ENCODE measurements around the gene TTC7B. TPM values are rescaled to one million over a fixed set of nuclear protein-coding genes. Genes with fewer than 3 reads are reported as not detected.

TTC7B gene
- total RNA-seq, 1 donor from 2014 or later: 2.4 TPM

DNA sequence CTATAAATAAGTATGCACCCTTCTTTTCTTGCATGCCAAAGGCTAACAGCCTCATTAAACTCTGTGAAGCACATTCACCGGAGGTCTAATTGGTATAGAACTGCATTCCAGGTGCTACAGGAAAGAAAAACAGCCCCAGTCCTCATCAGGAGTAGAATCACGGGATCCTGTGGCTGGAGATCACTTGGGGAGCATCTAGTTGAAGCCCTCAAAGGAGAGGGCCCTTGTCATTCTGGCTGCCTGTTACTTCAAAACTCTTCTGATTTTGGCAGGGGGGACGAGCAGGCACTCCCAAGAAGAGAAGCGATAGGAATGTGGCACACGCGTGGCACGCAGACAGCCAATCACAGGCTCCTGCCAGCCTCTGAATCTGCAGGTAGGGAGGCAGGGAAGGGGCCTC is 154.4 kb downstream of the TTC7B start:
- DNase-seq: no peak
- no peaks in the 10 kb centered on the region for H3K9me3 Mint-ChIP-seq
- no peak overlapping the region for H3K4me3 Mint-ChIP-seq
- intact Hi-C loops (cut with micrococcal nuclease): no loop called here
- no peaks in the 10 kb centered on the region for H3K36me3 Mint-ChIP-seq (ENCODE audit: low read depth)
- H3K27me3 Mint-ChIP-seq: peaks cover 7% of the 10 kb centered on the region
- peaks cover 14% of the 10 kb centered on the region for H3K4me1 Mint-ChIP-seq
- H3K27ac Mint-ChIP-seq: no peak overlapping the region

DNA sequence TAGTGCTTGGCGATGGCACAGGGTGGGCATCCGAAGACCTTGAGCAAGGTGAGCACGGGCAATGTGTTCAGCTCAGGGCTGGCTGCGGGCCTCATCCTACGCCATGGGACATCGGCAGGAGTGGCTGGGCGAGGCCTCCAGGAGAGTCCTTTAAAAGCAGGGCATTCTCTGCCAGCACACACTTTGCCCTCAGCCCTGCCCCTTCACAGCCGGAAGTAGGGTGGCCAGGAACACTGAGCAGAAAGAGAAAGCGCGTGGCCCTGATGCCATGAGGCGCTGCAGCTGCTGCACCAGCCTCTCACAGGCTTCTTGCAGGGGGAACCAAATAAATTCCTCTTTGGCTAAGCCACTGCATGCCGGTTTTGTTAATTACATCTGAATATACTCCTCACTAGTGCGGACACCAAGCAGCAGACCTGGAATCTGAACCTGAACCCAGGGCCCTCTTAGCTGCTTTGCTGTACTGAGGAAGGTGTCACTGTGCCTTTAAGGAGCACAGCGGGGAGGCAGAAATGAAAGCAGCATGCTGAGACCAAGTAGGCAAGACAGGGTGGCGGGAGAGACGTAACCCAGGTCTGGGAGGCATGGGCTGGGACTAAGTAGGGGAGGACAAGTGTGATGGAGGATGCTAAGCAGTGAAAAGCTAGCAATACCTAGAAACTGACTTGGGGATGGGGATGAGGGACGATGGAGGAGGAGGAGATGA is 155.2 kb downstream of the TTC7B start:
- DNase-seq: no peak
- Mint-ChIP-seq H3K27ac (no peak overlapping the region), H3K4me1 (peaks cover 14% of the 10 kb centered on the region), H3K9me3 (no peaks in the 10 kb centered on the region), H3K27me3 (peaks cover 7% of the 10 kb centered on the region), H3K4me3 (no peak overlapping the region), H3K36me3 (ENCODE audit: low read depth) (no peaks in the 10 kb centered on the region)
- intact Hi-C loops (cut with micrococcal nuclease): no loop called here

GRCh38 chr14:90659156-90659555 is 157.1 kb downstream of the TTC7B start:
- Mint-ChIP-seq H3K4me1 (peaks cover 14% of the 10 kb centered on the region), H3K27ac (no peak overlapping the region), H3K36me3 (ENCODE audit: low read depth) (no peaks in the 10 kb centered on the region), H3K4me3 (no peak overlapping the region), H3K9me3 (no peaks in the 10 kb centered on the region), H3K27me3 (peaks cover 9% of the 10 kb centered on the region)
- intact Hi-C loops (cut with micrococcal nuclease): loop anchor here (5.0 kb wide), 1 partner anchor 38 kb away; no protein-coding TSS in a partner anchor
- no peak for DNase-seq

GRCh38 chr14:90658541-90658967 is 157.7 kb downstream of the TTC7B start:
- H3K4me1 Mint-ChIP-seq: peaks cover 14% of the 10 kb centered on the region
- H3K36me3 Mint-ChIP-seq (ENCODE audit: low read depth): no peaks in the 10 kb centered on the region
- peak; percentile 64 for DNase-seq
- intact Hi-C loops (cut with micrococcal nuclease): loop anchor here (5.0 kb wide), 1 partner anchor 39 kb away; no protein-coding TSS in a partner anchor
- no peak overlapping the region for H3K27ac Mint-ChIP-seq
- H3K4me3 Mint-ChIP-seq: no peak overlapping the region
- peaks cover 9% of the 10 kb centered on the region for H3K27me3 Mint-ChIP-seq
- H3K9me3 Mint-ChIP-seq: no peaks in the 10 kb centered on the region

GRCh38 chr14:90656973-90657372 is 159.3 kb downstream of the TTC7B start:
- peaks cover 14% of the 10 kb centered on the region for H3K4me1 Mint-ChIP-seq
- intact Hi-C loops (cut with micrococcal nuclease): loop anchor here (5.0 kb wide), 1 partner anchor 40 kb away; no protein-coding TSS in a partner anchor
- no peak for DNase-seq
- H3K9me3 Mint-ChIP-seq: no peaks in the 10 kb centered on the region
- no peak overlapping the region for H3K4me3 Mint-ChIP-seq
- no peaks in the 10 kb centered on the region for H3K36me3 Mint-ChIP-seq (ENCODE audit: low read depth)
- H3K27me3 Mint-ChIP-seq: peaks cover 9% of the 10 kb centered on the region
- H3K27ac Mint-ChIP-seq: no peak overlapping the region

DNA sequence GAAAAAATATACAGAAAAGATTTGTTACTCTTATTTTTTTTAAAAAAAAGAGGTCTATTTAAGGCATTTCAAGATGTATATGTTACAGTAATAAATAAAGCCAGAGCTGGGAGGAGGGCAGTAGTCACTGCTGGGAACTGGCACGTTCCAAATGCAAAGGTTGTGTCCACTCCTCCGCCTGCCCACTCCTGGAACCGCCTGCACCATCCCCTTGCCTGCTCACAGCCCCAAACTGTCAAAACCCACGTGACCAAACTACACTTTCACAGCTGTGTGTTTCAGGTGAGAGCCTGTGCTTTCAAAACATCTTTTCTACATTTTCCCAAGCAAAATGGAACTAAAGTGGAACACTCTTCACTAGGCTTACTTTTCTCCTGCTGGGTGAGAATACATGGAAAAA is 160.4 kb downstream of the TTC7B start:
- intact Hi-C loops (cut with micrococcal nuclease): loop anchor here (5.0 kb wide), 1 partner anchor 41 kb away; no protein-coding TSS in a partner anchor
- DNase-seq: no peak
- H3K27me3 Mint-ChIP-seq: peaks cover 6% of the 10 kb centered on the region
- H3K27ac Mint-ChIP-seq: no peak overlapping the region
- H3K4me3 Mint-ChIP-seq: no peak overlapping the region
- no peaks in the 10 kb centered on the region for H3K9me3 Mint-ChIP-seq
- peaks cover 11% of the 10 kb centered on the region for H3K4me1 Mint-ChIP-seq
- no peaks in the 10 kb centered on the region for H3K36me3 Mint-ChIP-seq (ENCODE audit: low read depth)

- Mint-ChIP-seq H3K36me3 (ENCODE audit: low read depth) (no peaks in the 10 kb centered on the region), H3K4me3 (no peak overlapping the region), H3K9me3 (no peaks in the 10 kb centered on the region), H3K4me1 (peaks cover 11% of the 10 kb centered on the region), H3K27ac (no peak overlapping the region), H3K27me3 (peaks cover 5% of the 10 kb centered on the region)
- intact Hi-C loops (cut with micrococcal nuclease): loop anchor here (5.0 kb wide), 1 partner anchor 42 kb away; no protein-coding TSS in a partner anchor
- DNase-seq: no peak
Observed at GRCh38 chr14:90654831-90655276, 161.4 kb downstream of the TTC7B start.

- Mint-ChIP-seq H3K4me1 (no peaks in the 10 kb centered on the region), H3K9me3 (no peaks in the 10 kb centered on the region), H3K27ac (no peak overlapping the region), H3K4me3 (no peak overlapping the region), H3K36me3 (ENCODE audit: low read depth) (no peaks in the 10 kb centered on the region), H3K27me3 (peaks cover 2% of the 10 kb centered on the region)
- intact Hi-C loops (cut with micrococcal nuclease): no loop called here
- no peak for DNase-seq
Observed at GRCh38 chr14:90652626-90653025, 163.6 kb downstream of the TTC7B start.

DNA sequence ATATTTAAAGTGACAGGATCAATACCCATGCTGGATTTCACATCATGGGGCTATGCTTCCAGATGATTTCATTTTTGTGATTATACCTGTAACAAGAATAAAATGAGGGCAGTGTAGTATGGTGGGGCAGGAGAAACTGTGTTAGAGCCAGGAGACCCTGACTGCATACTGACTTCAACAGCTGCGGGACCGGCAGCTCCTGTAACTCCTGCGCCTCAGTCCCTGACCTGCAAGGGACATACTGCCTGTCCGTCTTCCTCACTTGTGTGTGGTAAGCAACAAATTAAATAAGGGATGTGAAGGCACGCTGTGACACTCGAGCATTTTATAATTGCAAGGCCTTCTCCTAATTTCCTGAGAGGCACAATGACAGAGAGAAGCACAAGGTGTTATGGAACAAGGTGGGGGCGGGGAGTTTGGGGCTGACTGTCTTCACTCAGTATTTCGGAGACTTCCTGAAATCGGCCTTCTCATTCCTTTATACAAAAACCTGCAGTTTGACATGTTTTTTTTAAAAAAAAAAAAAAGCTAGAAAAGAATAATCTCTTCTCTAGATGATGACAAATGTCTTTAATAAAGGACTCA is 164.2 kb downstream of the TTC7B start:
- Mint-ChIP-seq H3K27ac (no peak overlapping the region), H3K4me1 (no peaks in the 10 kb centered on the region), H3K9me3 (no peaks in the 10 kb centered on the region), H3K4me3 (no peak overlapping the region), H3K27me3 (peaks cover 2% of the 10 kb centered on the region), H3K36me3 (ENCODE audit: low read depth) (no peaks in the 10 kb centered on the region)
- intact Hi-C loops (cut with micrococcal nuclease): no loop called here
- DNase-seq: no peak

DNA sequence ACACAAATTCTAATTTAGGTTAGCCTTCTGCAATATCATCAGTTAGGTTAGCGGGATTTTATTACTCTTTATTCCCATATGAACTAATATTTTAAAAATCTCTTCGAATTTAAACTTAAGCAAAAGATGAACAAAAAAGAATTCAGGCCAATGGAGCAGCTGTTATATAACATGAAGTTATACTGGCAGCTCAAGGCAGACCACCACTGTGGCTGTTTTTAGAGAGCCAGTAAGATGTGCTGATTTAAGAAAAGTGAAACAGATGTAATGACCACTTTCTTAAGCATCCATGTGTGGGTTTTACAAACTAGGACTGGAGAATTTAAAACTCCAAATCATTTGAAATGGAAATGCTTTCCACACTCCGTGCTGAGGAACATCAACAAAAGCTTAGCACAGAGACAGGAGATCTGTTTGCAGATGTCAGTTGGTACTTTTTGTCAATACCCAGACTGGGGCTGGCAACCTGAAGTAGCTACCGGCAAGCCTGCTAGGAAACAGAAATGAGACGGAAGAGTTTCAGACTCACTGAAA is 164.9 kb downstream of the TTC7B start:
- Mint-ChIP-seq H3K27me3 (peaks cover 2% of the 10 kb centered on the region), H3K9me3 (no peaks in the 10 kb centered on the region), H3K4me1 (no peaks in the 10 kb centered on the region), H3K27ac (no peak overlapping the region), H3K36me3 (ENCODE audit: low read depth) (no peaks in the 10 kb centered on the region), H3K4me3 (no peak overlapping the region)
- no peak for DNase-seq
- intact Hi-C loops (cut with micrococcal nuclease): no loop called here

- Mint-ChIP-seq H3K4me1 (no peaks in the 10 kb centered on the region), H3K27me3 (no peaks in the 10 kb centered on the region), H3K36me3 (ENCODE audit: low read depth) (no peaks in the 10 kb centered on the region), H3K27ac (no peak overlapping the region), H3K9me3 (no peaks in the 10 kb centered on the region), H3K4me3 (no peak overlapping the region)
- intact Hi-C loops (cut with micrococcal nuclease): no loop called here
- no peak for DNase-seq
Observed at GRCh38 chr14:90649557-90650135, 166.6 kb downstream of the TTC7B start.

DNA sequence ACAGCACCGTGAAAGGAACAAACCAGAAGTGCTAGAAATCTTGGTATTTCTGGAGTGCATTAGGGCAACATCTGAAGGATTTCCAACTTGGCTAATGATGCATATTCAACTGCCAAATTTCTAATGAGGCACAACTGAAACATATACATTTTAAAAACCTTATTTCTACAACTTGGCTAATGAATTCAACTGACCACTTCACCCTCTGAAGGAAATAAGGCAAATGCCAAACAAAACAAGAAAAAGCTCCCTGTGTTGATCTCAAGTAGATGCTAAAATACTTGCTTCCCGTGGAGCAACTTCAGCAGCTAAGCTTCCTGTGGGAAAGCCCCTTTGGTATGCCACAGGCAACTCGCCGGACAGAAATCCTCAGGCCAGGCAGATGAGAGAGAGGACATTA is 167.1 kb downstream of the TTC7B start:
- no peak for DNase-seq
- H3K9me3 Mint-ChIP-seq: no peaks in the 10 kb centered on the region
- no peak overlapping the region for H3K4me3 Mint-ChIP-seq
- no peaks in the 10 kb centered on the region for H3K27me3 Mint-ChIP-seq
- no peak overlapping the region for H3K27ac Mint-ChIP-seq
- no peaks in the 10 kb centered on the region for H3K36me3 Mint-ChIP-seq (ENCODE audit: low read depth)
- H3K4me1 Mint-ChIP-seq: no peaks in the 10 kb centered on the region
- intact Hi-C loops (cut with micrococcal nuclease): no loop called here

- H3K9me3 Mint-ChIP-seq: no peaks in the 10 kb centered on the region
- no peak overlapping the region for H3K27ac Mint-ChIP-seq
- H3K4me3 Mint-ChIP-seq: no peak overlapping the region
Observed at GRCh38 chr14:90648421-90648820, 167.8 kb downstream of the TTC7B start.

DNA sequence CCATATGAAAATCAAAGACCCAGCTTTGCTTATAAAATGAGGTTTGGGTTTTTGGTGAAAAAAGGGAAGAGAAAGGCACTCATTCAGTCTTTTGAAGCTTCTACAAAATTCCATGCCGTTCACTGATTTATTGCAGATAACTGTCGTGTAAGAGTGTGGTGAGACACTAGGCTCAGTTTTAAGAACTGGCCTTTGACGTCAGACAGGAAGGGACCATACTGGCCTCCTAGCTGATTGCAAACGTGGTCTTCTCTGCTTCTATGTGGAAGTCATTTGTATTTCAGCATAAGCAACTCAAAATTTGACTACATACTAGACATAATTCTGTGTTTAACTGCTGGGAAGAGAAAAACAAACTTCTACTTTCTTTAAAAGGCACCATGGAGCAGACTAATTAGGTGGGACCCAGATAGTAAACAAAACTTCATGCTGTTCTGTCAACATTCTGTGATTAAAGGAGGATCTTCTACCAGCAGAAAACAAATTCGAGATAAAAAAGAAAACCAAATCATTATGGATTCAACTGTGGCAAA is 168.7 kb downstream of the TTC7B start:
- Mint-ChIP-seq H3K4me1 (no peaks in the 10 kb centered on the region), H3K4me3 (no peak overlapping the region), H3K27ac (no peak overlapping the region), H3K36me3 (ENCODE audit: low read depth) (no peaks in the 10 kb centered on the region), H3K9me3 (no peaks in the 10 kb centered on the region), H3K27me3 (no peaks in the 10 kb centered on the region)
- DNase-seq: no peak
- intact Hi-C loops (cut with micrococcal nuclease): no loop called here

More at GRCh38 chr14:90648421-90648820, 167.8 kb downstream of the TTC7B start:
- Mint-ChIP-seq H3K27me3 (no peaks in the 10 kb centered on the region), H3K4me1 (no peaks in the 10 kb centered on the region), H3K36me3 (ENCODE audit: low read depth) (no peaks in the 10 kb centered on the region)
- no peak for DNase-seq
- intact Hi-C loops (cut with micrococcal nuclease): no loop called here
